ENCODE data around the gene CRLF3. TPM values are rescaled to one million over a fixed set of nuclear protein-coding genes. Genes with fewer than 3 reads are reported as not detected.
"Not testable (repeated sequence)": the region's sequence is repeated elsewhere in the genome, so short reads cannot be mapped to it uniquely, and the experiment has no call there.

The CRLF3 gene
- polyA plus RNA-seq, 1 of the 3 experiments (the other 2 are of a cell fraction) = 10.9 TPM

GRCh38 chr17:30816165-30816564 lies 8.3 kb downstream of the CRLF3 start:
- Histone ChIP-seq H3K27ac (ENCODE audit: low read depth in 2 of 2, low read length in 1 of 2) (no peak overlapping the region), H3K9me2 (no peaks in the 10 kb centered on the region), H2AFZ (ENCODE audit: low read depth) (no peak overlapping the region), H3K4me1 (ENCODE audit: control insufficient read depth in 1 of 2, insufficient read depth in 2 of 2, low read depth in 1 of 2, low read length in 1 of 2) (no peaks in the 10 kb centered on the region; a peak in 1 of 4 replicates), H3K9me3 (no peaks in the 10 kb centered on the region), H3K4me2 (no peak overlapping the region), H3K27me3 (ENCODE audit: insufficient read depth) (no peaks in the 10 kb centered on the region), H3K79me2 (ENCODE audit: insufficient read depth) (peaks cover 94% of the 10 kb centered on the region), H3K9ac (no peak overlapping the region), H3K36me3 (replicated peaks in 1 of 2; ENCODE audit: control insufficient read depth in 1 of 2, insufficient read depth in 2 of 2, low read length in 1 of 2) (peaks cover 0 to 5% of the 10 kb centered on the region in 2 experiments), H3K4me3 (ENCODE audit: low read depth in 2 of 2, low read length in 1 of 2) (no peak overlapping the region), H4K20me1 (ENCODE audit: insufficient read depth) (peaks cover 5% of the 10 kb centered on the region; the same call in 1 of the 2 replicates), H3F3A (replicated peaks; ENCODE audit: insufficient read depth) (peaks cover 17% of the 10 kb centered on the region)
- ChIA-PET CTCF (no interaction called here), POLR2A (no interaction called here)
- WGBS (ENCODE audit: low lambda C conversion rate) = 95% methylated on average over 7 of the region's 7 CpGs
- TF ChIP-seq REST (IDR thresholded peaks at IDR 0.05; ENCODE audit: low read depth, low read length) (no peak), EP300 (IDR thresholded peaks at IDR 0.05; ENCODE audit: borderline replicate concordance in 1 of 2, low read depth in 1 of 2, low read length in 1 of 2) (no peak), JUND (IDR thresholded peaks at IDR 0.05) (no peak), PBX3 (IDR thresholded peaks at IDR 0.05) (no peak), FOSL2 (IDR thresholded peaks at IDR 0.05; ENCODE audit: borderline replicate concordance, low read depth) (no peak), GABPA (IDR thresholded peaks at IDR 0.05; ENCODE audit: low read depth) (no peak), RFX5 (IDR thresholded peaks at IDR 0.05; ENCODE audit: low read length) (no peak), TAF1 (IDR thresholded peaks at IDR 0.05; ENCODE audit: borderline replicate concordance, low read depth, low read length) (no peak), POLR2AphosphoS5 (IDR thresholded peaks at IDR 0.05; ENCODE audit: low read depth, low read length) (no peak), EZH2phosphoT487 (IDR thresholded peaks at IDR 0.05; ENCODE audit: borderline replicate concordance, low read depth) (no peak), GATA2 (CRISPR knock-in tag; IDR thresholded peaks at IDR 0.05) (no peak), MXI1 (IDR thresholded peaks at IDR 0.05; ENCODE audit: low read depth, low read length) (no peak), TEAD4 (IDR thresholded peaks at IDR 0.05; ENCODE audit: borderline replicate concordance, insufficient read depth) (no peak), RAD21 (IDR thresholded peaks at IDR 0.05; ENCODE audit: low read length) (no peak), NRF1 (IDR thresholded peaks at IDR 0.05; ENCODE audit: low read depth, low read length) (no peak)
- TF ChIP-seq, protein P1, sequence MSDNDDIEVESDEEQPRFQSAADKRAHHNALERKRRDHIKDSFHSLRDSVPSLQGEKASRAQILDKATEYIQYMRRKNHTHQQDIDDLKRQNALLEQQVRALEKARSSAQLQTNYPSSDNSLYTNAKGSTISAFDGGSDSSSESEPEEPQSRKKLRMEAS (IDR thresholded peaks at IDR 0.05; ENCODE audit: low read depth) = no peak
- TF ChIP-seq, protein P2, sequence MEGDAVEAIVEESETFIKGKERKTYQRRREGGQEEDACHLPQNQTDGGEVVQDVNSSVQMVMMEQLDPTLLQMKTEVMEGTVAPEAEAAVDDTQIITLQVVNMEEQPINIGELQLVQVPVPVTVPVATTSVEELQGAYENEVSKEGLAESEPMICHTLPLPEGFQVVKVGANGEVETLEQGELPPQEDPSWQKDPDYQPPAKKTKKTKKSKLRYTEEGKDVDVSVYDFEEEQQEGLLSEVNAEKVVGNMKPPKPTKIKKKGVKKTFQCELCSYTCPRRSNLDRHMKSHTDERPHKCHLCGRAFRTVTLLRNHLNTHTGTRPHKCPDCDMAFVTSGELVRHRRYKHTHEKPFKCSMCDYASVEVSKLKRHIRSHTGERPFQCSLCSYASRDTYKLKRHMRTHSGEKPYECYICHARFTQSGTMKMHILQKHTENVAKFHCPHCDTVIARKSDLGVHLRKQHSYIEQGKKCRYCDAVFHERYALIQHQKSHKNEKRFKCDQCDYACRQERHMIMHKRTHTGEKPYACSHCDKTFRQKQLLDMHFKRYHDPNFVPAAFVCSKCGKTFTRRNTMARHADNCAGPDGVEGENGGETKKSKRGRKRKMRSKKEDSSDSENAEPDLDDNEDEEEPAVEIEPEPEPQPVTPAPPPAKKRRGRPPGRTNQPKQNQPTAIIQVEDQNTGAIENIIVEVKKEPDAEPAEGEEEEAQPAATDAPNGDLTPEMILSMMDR (IDR thresholded peaks at IDR 0.05) = no peak
- DNase-seq = no peak

- H3K9me3 ChIP-seq; H3K4me3 ChIP-seq (ENCODE audit: low read depth in 2 of 2, low read length in 1 of 2); H3K9me2 ChIP-seq; H3K9ac ChIP-seq; H2AFZ ChIP-seq (ENCODE audit: low read depth); CTCF ChIA-PET; H3K27me3 ChIP-seq (ENCODE audit: insufficient read depth); H3K27ac ChIP-seq (ENCODE audit: low read depth in 2 of 2, low read length in 1 of 2); DNase-seq; H3K4me1 ChIP-seq (ENCODE audit: control insufficient read depth in 1 of 2, insufficient read depth in 2 of 2, low read depth in 1 of 2, low read length in 1 of 2); H4K20me1 ChIP-seq (ENCODE audit: insufficient read depth); POLR2A ChIA-PET; H3K4me2 ChIP-seq: not testable (repeated sequence)
- peaks cover 0 to 11% of the 10 kb centered on the region in 2 experiments for H3K36me3 ChIP-seq (replicated peaks in 1 of 2; ENCODE audit: control insufficient read depth in 1 of 2, insufficient read depth in 2 of 2, low read length in 1 of 2)
- 98% methylated on average over 9 of the region's 9 CpGs for WGBS (ENCODE audit: low lambda C conversion rate)
- H3K79me2 ChIP-seq (ENCODE audit: insufficient read depth) = peaks cover 93% of the 10 kb centered on the region
- H3F3A ChIP-seq (replicated peaks; ENCODE audit: insufficient read depth) = peaks cover 17% of the 10 kb centered on the region
Observed at GRCh38 chr17:30814860-30815259, 9.6 kb downstream of the CRLF3 start.

- H3F3A ChIP-seq (replicated peaks; ENCODE audit: insufficient read depth) = peaks cover 17% of the 10 kb centered on the region
- POLR2A ChIA-PET; H3K4me2 ChIP-seq; H3K27me3 ChIP-seq (ENCODE audit: insufficient read depth); H3K27ac ChIP-seq (ENCODE audit: low read depth in 2 of 2, low read length in 1 of 2); H3K9me3 ChIP-seq; DNase-seq; H3K9ac ChIP-seq; H4K20me1 ChIP-seq (ENCODE audit: insufficient read depth); H2AFZ ChIP-seq (ENCODE audit: low read depth); H3K4me3 ChIP-seq (ENCODE audit: low read depth in 2 of 2, low read length in 1 of 2); H3K4me1 ChIP-seq (ENCODE audit: control insufficient read depth in 1 of 2, insufficient read depth in 2 of 2, low read depth in 1 of 2, low read length in 1 of 2); H3K9me2 ChIP-seq: not testable (repeated sequence)
- over 99% methylated on average over 12 of the region's 12 CpGs for WGBS (ENCODE audit: low lambda C conversion rate)
- CTCF ChIA-PET = interaction anchor here (0.6 to 1.0 kb wide), 2 partner anchors 18 to 21 kb away, joined by 3 to 4 read pairs; no protein-coding TSS in a partner anchor
- H3K36me3 ChIP-seq (replicated peaks in 1 of 2; ENCODE audit: control insufficient read depth in 1 of 2, insufficient read depth in 2 of 2, low read length in 1 of 2) = peaks cover 0 to 11% of the 10 kb centered on the region in 2 experiments
- H3K79me2 ChIP-seq (ENCODE audit: insufficient read depth) = peaks cover 93% of the 10 kb centered on the region
Observed at GRCh38 chr17:30814236-30814635, 10.3 kb downstream of the CRLF3 start.

Measured in SK-N-SH (cell line).